T-cell (primary cell): ENCODE measurements around the gene SCLY. TPM values are rescaled to one million over a fixed set of nuclear protein-coding genes. Genes with fewer than 3 reads are reported as not detected.

Experiments used
- ATAC-seq, 4 experiments: fragments of 200-7000 bp in 3 of 4; fragments of 150-1000 bp in 1 of 4; cut with Tn5 transposase; replicated peaks in 1 of 4; 1 replicate in 3 of 4; 2 replicates in 1 of 4; pipeline ENCODE4 v1.10.0; 2021; ENCODE audit warnings: moderate library complexity in 3 of 4, mild to moderate bottlenecking in 2 of 4, moderate number of reproducible peaks in 1 of 4
- CTCF ChIA-PET, 2 donors: fragments of 300-600 bp; sonication (Branson Sonifier 250); formaldehyde crosslinking; loops; one replicate each; lab custom pipeline; 2022; ENCODE audit warnings: antibody characterized with exemption in 2 of 2; lab: Charles Lee
- POLR2A ChIA-PET, 2 donors: fragments of 300-600 bp; sonication (Branson Sonifier 250); formaldehyde crosslinking; loops; one replicate each; lab custom pipeline; 2022; ENCODE audit warnings: antibody characterized with exemption in 2 of 2; lab: Charles Lee
- DNase-seq, 35 experiments: peaks; one replicate each; pipeline versions ENCODE4 v3.0.0 to v3.0.0-alpha.2; 2013 to 2023
- H3K27ac ChIP-seq: one replicate; pipeline ENCODE4 v1.5.1; 2013; ENCODE audit warnings: low read length
- H3K27me3 ChIP-seq, 2 experiments: replicated peaks in 1 of 2; 1 replicate in 1 of 2; 2 replicates in 1 of 2; pipeline versions ENCODE4 v1.6.1 to v1.7.0; 2013; ENCODE audit warnings: low read length in 1 of 2, mixed read lengths in 1 of 2; ENCODE audit not compliant: control insufficient read depth in 2 of 2, insufficient read depth in 2 of 2; ENCODE audit errors: extremely low read depth in 1 of 2
- H3K36me3 ChIP-seq, 2 donors: 1 replicate in 1 of 2; 2 replicates in 1 of 2; pipeline versions ENCODE4 v1.6.1 to v1.7.0; 2013; ENCODE audit warnings: low read length in 1 of 2; ENCODE audit not compliant: control insufficient read depth in 2 of 2, insufficient read depth in 1 of 2; ENCODE audit errors: extremely low read depth in 1 of 2
- H3K4me1 ChIP-seq, 2 experiments: 1 replicate in 1 of 2; 2 replicates in 1 of 2; pipeline versions ENCODE4 v1.6.1 to v1.7.0; 2013; ENCODE audit warnings: low read length in 2 of 2, mixed read lengths in 1 of 2; ENCODE audit not compliant: insufficient read depth in 2 of 2, control insufficient read depth in 1 of 2; ENCODE audit errors: extremely low read depth in 1 of 2
- H3K4me3 ChIP-seq, 2 donors: 1 replicate in 1 of 2; 2 replicates in 1 of 2; pipeline versions ENCODE4 v1.5.1 to v1.7.0; 2013; ENCODE audit warnings: mild to moderate bottlenecking in 2 of 2, low read length in 1 of 2, moderate library complexity in 1 of 2; ENCODE audit not compliant: control insufficient read depth in 1 of 2; ENCODE audit errors: extremely low read depth in 1 of 2
- H3K9me3 ChIP-seq: 2 replicates; pipeline ENCODE4 v1.7.0; 2013
- H3K27ac Mint-ChIP-seq, 2 donors: one replicate each; pipeline ENCODE4 v1.8.0; 2020 to 2021; ENCODE audit warnings: mild to moderate bottlenecking in 2 of 2, mixed read lengths in 2 of 2
- H3K27me3 Mint-ChIP-seq, 2 donors: one replicate each; pipeline ENCODE4 v1.8.0; 2021 to 2022; ENCODE audit warnings: mixed read lengths in 2 of 2
- H3K36me3 Mint-ChIP-seq: one replicate; pipeline ENCODE4 v1.8.0; 2021; ENCODE audit warnings: mixed read lengths
- H3K4me1 Mint-ChIP-seq, 3 donors: one replicate each; pipeline ENCODE4 v1.8.0; 2020 to 2022; ENCODE audit warnings: mixed read lengths in 3 of 3, mild to moderate bottlenecking in 1 of 3
- H3K4me3 Mint-ChIP-seq, 3 donors: one replicate each; pipeline ENCODE4 v1.8.0; 2020 to 2022; ENCODE audit warnings: mild to moderate bottlenecking in 3 of 3, mixed read lengths in 3 of 3, moderate library complexity in 3 of 3
- H3K9me3 Mint-ChIP-seq, 3 donors: one replicate each; pipeline ENCODE4 v1.8.0; 2020 to 2022; ENCODE audit warnings: mixed read lengths in 3 of 3
- WGBS: methylation state at CpG from one replicate; pipeline ENCODE4 v1.1.5; 2013; ENCODE audit warnings: missing lambda C conversion rate; ENCODE audit not compliant: insufficient coverage; 5-methylcytosine and 5-hydroxymethylcytosine counted together
- total RNA-seq, 35 experiments: library from RNA in 6 of 35; stranded (reverse) in 6 of 35; fragments of 120-200 nt in 1 of 35; gene quantifications; one replicate each; pipeline versions ENCODE4 v1.2.1 to v1.2.4 and lab custom pipeline; 2013 to 2026

Gene SCLY
- total RNA-seq, 5 donors from 2014 or later (not counting 1 experiment from before 2014, with no cell fraction given), result 19.2 to 30.0 (median 25.2) TPM

DNA sequence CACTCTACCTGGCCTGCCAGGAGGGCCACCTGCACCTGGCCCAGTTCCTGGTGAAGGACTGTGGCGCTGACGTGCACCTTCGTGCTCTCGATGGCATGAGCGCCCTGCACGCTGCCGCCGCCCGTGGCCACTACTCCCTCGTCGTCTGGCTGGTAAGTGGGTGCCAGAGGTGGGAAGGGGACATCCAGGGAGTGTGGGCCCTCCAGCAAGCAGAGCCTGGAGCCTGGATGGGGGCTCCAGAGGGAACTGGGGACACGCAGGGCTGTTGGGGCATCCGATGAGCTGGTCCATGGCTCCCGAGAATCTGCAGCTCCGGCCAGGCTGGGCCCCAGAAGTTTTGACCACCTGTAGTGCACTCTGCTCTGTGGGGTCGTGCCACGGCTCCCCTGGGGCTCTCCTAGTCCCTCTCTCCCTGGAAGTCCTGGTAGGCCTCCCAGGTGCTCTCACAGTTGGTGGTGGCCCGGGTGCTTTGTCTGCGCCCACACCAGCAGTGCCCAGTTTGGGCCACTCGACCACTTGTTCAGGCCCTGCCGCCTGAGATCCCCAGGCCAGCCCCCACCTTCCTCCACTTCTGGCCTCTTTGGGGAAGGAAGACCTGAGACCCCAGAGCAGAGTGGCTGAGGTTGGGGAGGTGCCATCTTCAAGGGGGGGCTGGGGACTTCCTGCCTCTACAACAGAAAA, 44.0 kb downstream of the SCLY start:
- no peaks in the 10 kb centered on the region for H3K27me3 Mint-ChIP-seq
- no peak overlapping the region for H3K27ac Mint-ChIP-seq
- ATAC-seq (no peak), DNase-seq (peak in 1 of 35 experiments; percentile 16)
- no peak overlapping the region for H3K27ac ChIP-seq
- H3K4me1 Mint-ChIP-seq, result peaks cover 5 to 19% (median 12%) of the 10 kb centered on the region in 3 donors
- ChIA-PET POLR2A (no interaction called here), CTCF (interaction anchor here in 1 of 2 donors (0.5 kb wide), 1 partner anchor 153 kb away, joined by 3 read pairs; no protein-coding TSS in a partner anchor)
- no peaks in the 10 kb centered on the region for H3K9me3 Mint-ChIP-seq
- H3K36me3 ChIP-seq, result no peaks in the 10 kb centered on the region
- H3K4me3 Mint-ChIP-seq, result no peak overlapping the region
- peaks cover 0 to 13% of the 10 kb centered on the region in 2 experiments for H3K27me3 ChIP-seq
- no peaks in the 10 kb centered on the region for H3K36me3 Mint-ChIP-seq
- no peak overlapping the region for H3K4me3 ChIP-seq
- peaks cover 7 to 10% of the 10 kb centered on the region in 2 experiments for H3K4me1 ChIP-seq
- no peaks in the 10 kb centered on the region for H3K9me3 ChIP-seq
- 94% methylated on average over 17 of the region's 21 CpGs for WGBS

DNA sequence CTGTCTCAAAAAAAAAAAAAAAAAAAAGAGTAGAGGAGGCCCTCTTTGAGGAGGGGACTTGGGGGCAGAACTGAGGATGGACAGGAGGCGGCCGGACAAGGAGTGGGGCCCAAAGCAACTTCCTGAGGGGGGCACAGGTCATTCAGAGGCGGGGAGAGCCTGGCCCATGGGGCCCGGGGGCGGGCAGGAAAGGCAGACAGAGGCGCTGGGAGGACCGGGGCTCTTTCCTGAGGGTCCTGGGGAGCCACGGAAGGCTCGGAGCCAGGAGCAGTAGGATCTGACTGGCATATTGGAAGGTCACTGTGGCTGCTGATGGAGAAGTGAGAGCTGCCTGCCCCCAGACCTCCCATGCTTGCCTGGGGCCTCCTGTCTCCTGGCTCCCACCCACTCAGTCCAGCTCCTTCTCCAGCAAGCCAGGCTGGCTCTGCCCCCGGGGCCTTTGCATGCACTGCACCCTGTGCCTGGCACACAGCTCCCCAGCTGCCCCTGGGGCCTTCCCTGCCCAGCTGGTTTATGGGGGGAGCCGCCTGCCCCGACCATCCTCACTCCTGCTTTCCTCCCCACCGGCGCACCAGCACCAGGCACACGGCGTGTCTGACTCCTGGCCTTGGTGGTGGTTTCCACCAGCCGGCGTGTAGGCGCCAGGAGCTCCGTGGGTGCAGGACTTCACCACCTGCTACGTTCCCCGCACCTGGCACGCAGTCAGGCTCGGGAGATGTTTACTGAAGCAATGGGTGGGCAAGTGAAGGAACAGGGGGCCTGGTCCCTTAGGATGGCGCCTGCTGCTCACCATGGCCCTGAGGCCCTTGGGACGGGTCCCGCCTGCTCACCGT, 44.9 kb downstream of the SCLY start:
- ATAC-seq (no peak), DNase-seq (no peak)
- no peak overlapping the region for H3K4me3 ChIP-seq
- Mint-ChIP-seq H3K4me1 (peaks cover 5 to 19% (median 12%) of the 10 kb centered on the region in 3 donors), H3K9me3 (no peaks in the 10 kb centered on the region), H3K27me3 (no peaks in the 10 kb centered on the region), H3K4me3 (no peak overlapping the region), H3K27ac (no peak overlapping the region), H3K36me3 (no peaks in the 10 kb centered on the region)
- no peak overlapping the region for H3K27ac ChIP-seq
- peaks cover 7 to 10% of the 10 kb centered on the region in 2 experiments for H3K4me1 ChIP-seq
- H3K36me3 ChIP-seq, result no peaks in the 10 kb centered on the region
- ChIA-PET CTCF (no interaction called here), POLR2A (no interaction called here)
- H3K9me3 ChIP-seq, result no peaks in the 10 kb centered on the region
- H3K27me3 ChIP-seq, result peaks cover 0 to 13% of the 10 kb centered on the region in 2 experiments
- WGBS, result 79% methylated on average over 21 of the region's 28 CpGs

DNA sequence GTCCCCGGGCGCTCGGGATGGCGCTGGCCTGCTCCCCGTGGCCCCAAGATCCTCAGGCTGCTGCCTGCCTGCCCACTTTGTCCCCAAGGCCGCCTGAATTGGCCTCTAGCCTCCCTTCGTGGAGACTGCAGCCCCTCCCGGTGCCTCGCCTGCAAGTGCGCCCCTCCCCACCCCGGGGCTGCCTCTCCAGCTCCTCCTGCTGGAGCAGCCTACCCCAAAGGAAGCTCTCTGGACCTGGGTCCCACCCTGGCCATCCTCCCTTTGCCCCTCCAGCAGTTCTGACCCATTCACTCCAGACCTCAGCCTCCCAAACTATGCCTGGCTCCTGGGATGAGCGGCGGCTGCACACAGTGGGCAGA, 45.5 kb downstream of the SCLY start:
- POLR2A ChIA-PET, result no interaction called here
- Histone ChIP-seq H3K36me3 (no peaks in the 10 kb centered on the region), H3K9me3 (no peaks in the 10 kb centered on the region), H3K4me1 (peaks cover 7 to 10% of the 10 kb centered on the region in 2 experiments), H3K27ac (no peak overlapping the region), H3K27me3 (peaks cover 0 to 13% of the 10 kb centered on the region in 2 experiments), H3K4me3 (no peak overlapping the region)
- H3K9me3 Mint-ChIP-seq, result peaks cover 0 to under 1% (median 0%) of the 10 kb centered on the region in 3 donors
- no peaks in the 10 kb centered on the region for H3K36me3 Mint-ChIP-seq
- no peaks in the 10 kb centered on the region for H3K27me3 Mint-ChIP-seq
- no peak overlapping the region for H3K27ac Mint-ChIP-seq
- H3K4me3 Mint-ChIP-seq, result no peak overlapping the region
- ATAC-seq, result no peak
- CTCF ChIA-PET, result no interaction called here
- peaks cover 5 to 19% (median 12%) of the 10 kb centered on the region in 3 donors for H3K4me1 Mint-ChIP-seq
- WGBS, result 82% methylated on average over 11 of the region's 13 CpGs
- no peak for DNase-seq

DNA sequence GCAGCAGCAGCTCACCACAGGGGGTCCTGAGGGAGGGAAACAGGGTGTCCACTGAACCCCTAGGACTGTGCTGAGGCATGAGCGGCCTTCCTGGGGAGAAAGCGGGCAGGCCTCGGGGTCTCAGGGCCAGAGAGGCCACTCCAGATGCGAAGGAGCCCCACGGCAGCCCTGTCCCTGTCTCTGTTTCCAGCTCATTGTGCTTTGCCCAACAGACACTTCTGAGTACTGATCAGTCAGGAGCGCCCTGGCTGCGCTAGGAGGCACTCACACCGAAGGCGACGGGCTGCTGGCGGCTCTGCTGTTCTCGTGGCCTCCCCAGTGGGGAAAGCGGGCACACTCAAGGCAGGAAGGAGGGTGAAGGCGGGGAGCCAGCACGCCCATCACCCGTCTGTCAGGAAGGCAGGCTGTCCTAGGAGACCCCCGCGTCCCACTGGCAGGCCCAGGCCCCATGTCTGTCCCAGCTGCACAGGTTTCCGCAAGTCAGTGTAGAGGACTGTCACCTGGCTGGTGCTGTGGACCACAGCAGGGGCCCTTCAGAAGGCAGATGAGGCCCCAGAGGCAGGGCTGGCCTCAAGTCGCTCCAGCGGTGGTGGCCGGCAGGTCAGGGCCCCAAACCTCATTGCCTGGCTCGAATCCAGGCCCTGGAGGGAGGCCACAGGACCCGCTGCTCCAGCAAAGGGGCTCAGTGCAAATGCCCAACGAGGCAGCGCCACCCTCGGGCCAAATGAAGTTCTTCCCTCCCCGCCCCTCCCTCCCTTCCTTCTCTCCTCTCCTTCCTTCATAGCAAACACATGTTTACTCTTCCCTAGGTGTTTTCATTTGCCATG, 46.1 kb downstream of the SCLY start:
- H3K27ac ChIP-seq, result no peak overlapping the region
- no peak overlapping the region for H3K4me3 ChIP-seq
- WGBS, result 89% methylated on average over 25 of the region's 28 CpGs
- Mint-ChIP-seq H3K4me1 (peaks cover 5 to 19% (median 12%) of the 10 kb centered on the region in 3 donors), H3K27me3 (no peaks in the 10 kb centered on the region), H3K27ac (no peak overlapping the region), H3K36me3 (no peaks in the 10 kb centered on the region), H3K4me3 (no peak overlapping the region), H3K9me3 (peaks cover 0 to 2% (median 0%) of the 10 kb centered on the region in 3 donors)
- H3K9me3 ChIP-seq, result no peaks in the 10 kb centered on the region
- POLR2A ChIA-PET, result no interaction called here
- peaks cover 0 to 13% of the 10 kb centered on the region in 2 experiments for H3K27me3 ChIP-seq
- peaks cover 7 to 10% of the 10 kb centered on the region in 2 experiments for H3K4me1 ChIP-seq
- no peaks in the 10 kb centered on the region for H3K36me3 ChIP-seq
- DNase-seq (no peak), ATAC-seq (no peak)
- CTCF ChIA-PET, result no interaction called here

DNA sequence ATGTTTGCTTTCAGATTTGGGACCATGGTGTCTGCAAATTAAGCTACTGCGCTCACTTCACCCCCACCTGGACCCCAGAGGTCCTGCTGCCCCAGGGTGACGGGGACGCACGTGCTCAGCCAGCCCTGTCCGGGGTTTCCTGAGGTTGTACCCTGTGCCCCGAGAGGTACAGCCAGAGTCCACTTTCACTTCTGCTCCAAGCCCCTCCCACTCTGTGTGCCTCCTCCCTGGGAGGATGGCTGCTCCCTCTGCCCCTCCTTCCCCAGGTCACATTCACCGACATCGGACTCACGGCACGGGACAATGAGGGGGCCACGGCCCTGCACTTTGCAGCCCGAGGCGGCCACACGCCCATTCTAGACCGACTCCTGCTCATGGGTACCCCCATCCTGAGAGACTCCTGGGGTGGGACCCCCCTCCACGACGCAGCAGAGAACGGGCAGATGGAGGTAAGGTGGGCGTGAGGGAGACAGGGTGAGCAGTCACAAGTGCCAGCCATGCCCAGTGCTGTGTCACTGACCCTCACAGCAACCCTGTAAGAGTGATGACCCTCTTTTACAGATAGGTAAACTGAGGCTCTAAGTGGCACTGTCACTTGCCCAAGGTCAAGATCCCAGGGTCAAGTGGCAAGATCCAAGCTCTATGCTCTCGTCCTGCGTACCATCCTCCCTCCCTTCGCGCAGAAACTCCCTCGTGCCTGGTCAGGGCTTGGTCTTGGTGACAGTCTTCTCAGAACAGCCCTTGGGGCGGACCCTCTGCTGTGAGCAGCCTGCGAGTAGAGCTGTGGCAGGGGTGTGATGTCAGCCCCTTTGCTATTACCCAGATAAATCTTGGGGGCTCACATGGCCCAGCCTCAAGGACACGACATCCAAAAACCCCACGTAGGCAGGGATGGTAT, 47.0 kb downstream of the SCLY start:
- H3K9me3 Mint-ChIP-seq, result peaks cover 2 to 8% (median 8%) of the 10 kb centered on the region in 3 donors
- H3K27me3 Mint-ChIP-seq, result no peaks in the 10 kb centered on the region
- no peak overlapping the region for H3K27ac ChIP-seq
- H3K27ac Mint-ChIP-seq, result no peak overlapping the region
- peaks cover under 1% of the 10 kb centered on the region for H3K36me3 Mint-ChIP-seq
- DNase-seq, result peak in 2 of 35 experiments; percentile 13 to 19
- H3K4me3 Mint-ChIP-seq, result no peak overlapping the region
- CTCF ChIA-PET, result no interaction called here
- peaks cover 7 to 10% of the 10 kb centered on the region in 2 experiments for H3K4me1 ChIP-seq
- 89% methylated on average over 24 of the region's 28 CpGs for WGBS
- H3K36me3 ChIP-seq, result no peaks in the 10 kb centered on the region
- no peak overlapping the region for H3K4me3 ChIP-seq
- ATAC-seq, result no peak
- H3K27me3 ChIP-seq, result peaks cover 0 to 13% of the 10 kb centered on the region in 2 experiments
- peaks cover 6% of the 10 kb centered on the region for H3K9me3 ChIP-seq
- POLR2A ChIA-PET, result no interaction called here
- H3K4me1 Mint-ChIP-seq, result peaks cover 5 to 19% (median 12%) of the 10 kb centered on the region in 3 donors
